K562 (cell line): ENCODE results near the gene PIK3C2B. TPM values are rescaled to one million over a fixed set of nuclear protein-coding genes. Genes with fewer than 3 reads are reported as not detected.
A peak's percentile ranks its signal among the peaks of the same experiment; 100 is the strongest.

ENCODE experiments used
- CCNT2 ChIP-seq: IDR thresholded peaks from 2 replicates; pipeline ENCODE4 v1.6.1; 2011; ENCODE audit warnings: borderline replicate concordance, low read depth, mild to moderate bottlenecking, moderate library complexity, mixed read lengths, low read length; ENCODE audit not compliant: insufficient read length; ENCODE audit errors: extremely low read depth
- ESRRB ChIP-seq: fragments of 250-450 bp; sonication (Bioruptor Pico); IDR thresholded peaks from 2 replicates; pipeline ENCODE4 v1.5.0; 2020; ENCODE audit warnings: mild to moderate bottlenecking, moderate library complexity, borderline replicate concordance
- FIP1L1 ChIP-seq: fragments of 200-400 bp; formaldehyde crosslinking; IDR thresholded peaks from 2 replicates; pipeline ENCODE4 v1.6.1; 2018; ENCODE audit warnings: mild to moderate bottlenecking, low read depth, low read length; ENCODE audit not compliant: poor library complexity, severe bottlenecking
- KAT2B ChIP-seq: IDR thresholded peaks from one replicate; pipeline ENCODE4 v1.6.1; 2012; ENCODE audit warnings: low read depth, mild to moderate bottlenecking, control low read depth, inconsistent platforms, low read length, moderate library complexity
- KAT8 ChIP-seq: fragments of 450-650 bp; IDR thresholded peaks from 2 replicates; pipeline ENCODE4 v1.6.1; 2016; ENCODE audit warnings: low read depth, mild to moderate bottlenecking
- NCOR1 ChIP-seq: fragments of 450-650 bp; IDR thresholded peaks from 2 replicates; pipeline ENCODE4 v1.6.1; 2016; ENCODE audit warnings: mild to moderate bottlenecking, moderate library complexity
- RCOR1 ChIP-seq, 2 experiments: IDR thresholded peaks; 2 replicates each; pipeline ENCODE4 v1.6.1; 2012; ENCODE audit warnings: low read depth in 2 of 2, low read length in 2 of 2, borderline replicate concordance in 1 of 2, improper control_type of control experiment in 1 of 2
- SMARCA4 ChIP-seq: fragments of 450-650 bp; IDR thresholded peaks from 2 replicates; pipeline ENCODE4 v1.6.1; 2016
- SUPT5H ChIP-seq: fragments of 450-650 bp; IDR thresholded peaks from 2 replicates; pipeline ENCODE4 v1.6.1; 2016
- ZNF146 ChIP-seq: IDR thresholded peaks from one replicate; pipeline ENCODE4 v1.6.1; 2018; ENCODE audit warnings: missing compliant biosample characterization; ENCODE audit not compliant: unreplicated experiment
- polyA plus RNA-seq, 8 experiments: library from polyadenylated mRNA; depleted of rRNA in 4 of 8; stranded (reverse) in 5 of 8; unstranded in 3 of 8; fragments of >200 nt; fragmentation: Nextera tagmentation in 2 of 8; fragmentation: Illumina TruSeq in 1 of 8; extraction: Ambion mirVana in 2 of 8; extraction: Trizol in 1 of 8; gene quantifications; 2 replicates each; pipeline versions ENCODE4 v1.2.1 to v1.2.3, GENCODE V29; 2011 to 2014; ENCODE audit warnings: inconsistent platforms in 1 of 8, missing spikeins in 1 of 8
- total RNA-seq, 7 experiments: library from RNA; depleted of rRNA in 6 of 7; stranded (reverse); fragments of >200 nt in 6 of 7; fragmentation: Illumina TruSeq in 2 of 7; extraction: Trizol in 2 of 7; gene quantifications; 2 replicates each; pipeline versions ENCODE4 v1.2.1 to v1.2.3, GENCODE V29; 2011 to 2021; ENCODE audit warnings: low replicate concordance in 1 of 7
- TF ChIP-seq, protein P1 (sequence below): fragments of 450-650 bp; IDR thresholded peaks from 2 replicates; pipeline ENCODE4 v1.6.1; 2018; ENCODE audit warnings: mild to moderate bottlenecking, low read depth; ENCODE audit not compliant: partially characterized antibody
- TF ChIP-seq, protein P2 (sequence below): sonication (generic); formaldehyde crosslinking; IDR thresholded peaks from 2 replicates; pipeline ENCODE4 v1.8.0; 2022; ENCODE audit warnings: mild to moderate bottlenecking, missing genetic modification reagents
- TF ChIP-seq, protein P3 (sequence below), 2 experiments: fragments of 450-650 bp; IDR thresholded peaks; 2 replicates each; pipeline ENCODE4 v1.6.1; 2016; ENCODE audit warnings: mild to moderate bottlenecking in 2 of 2, borderline replicate concordance in 1 of 2, low read depth in 1 of 2, moderate library complexity in 1 of 2

The PIK3C2B gene
- total and polyA plus RNA-seq, 9 of the 15 experiments (the other 6 are each of a cell fraction or from before 2014, with no cell fraction given): 0.10 to 2.9 (median 0.72) TPM

DNA sequence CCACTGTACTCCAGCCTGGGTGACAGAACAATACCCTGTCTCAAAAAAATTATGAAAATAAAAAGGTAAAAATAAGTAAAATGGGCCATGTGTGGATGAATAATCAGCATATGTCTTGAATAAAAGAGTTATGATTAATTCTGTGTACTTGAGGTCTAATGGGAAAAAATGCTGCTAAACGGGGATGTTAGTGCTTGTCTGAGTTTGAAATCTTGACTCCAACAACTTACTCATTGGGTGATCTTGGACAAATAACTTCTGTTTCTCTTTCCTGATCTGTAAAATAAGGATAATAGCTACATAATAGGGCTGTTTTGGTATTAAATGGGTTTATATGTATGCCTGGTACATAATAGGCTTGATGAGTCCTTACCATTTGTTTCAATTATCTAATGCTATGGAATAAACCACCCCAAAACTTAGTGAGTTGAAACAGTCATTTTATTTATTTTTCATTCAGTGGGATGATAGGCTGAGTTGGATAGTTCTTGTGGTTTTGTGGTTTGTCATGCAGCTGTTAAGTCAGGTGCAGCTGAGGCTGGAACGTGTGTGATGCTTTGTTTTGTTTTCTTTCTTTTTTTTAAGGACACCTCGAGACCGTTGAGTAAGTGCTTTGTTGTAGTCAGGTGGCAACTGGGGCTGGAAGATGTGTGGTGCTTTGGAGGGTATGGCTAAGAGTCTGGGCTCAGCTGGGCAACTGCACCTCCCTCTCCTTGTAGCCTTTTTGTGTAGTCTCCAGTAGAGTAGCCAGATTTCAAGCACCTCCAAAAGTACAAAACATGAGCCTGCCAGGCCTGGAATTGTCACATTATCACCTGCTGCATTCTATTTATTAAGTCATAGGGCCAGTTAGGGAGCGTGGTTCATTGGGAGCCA is 26.5 kb upstream of the PIK3C2B start (continued):
- TF ChIP-seq, protein P1, sequence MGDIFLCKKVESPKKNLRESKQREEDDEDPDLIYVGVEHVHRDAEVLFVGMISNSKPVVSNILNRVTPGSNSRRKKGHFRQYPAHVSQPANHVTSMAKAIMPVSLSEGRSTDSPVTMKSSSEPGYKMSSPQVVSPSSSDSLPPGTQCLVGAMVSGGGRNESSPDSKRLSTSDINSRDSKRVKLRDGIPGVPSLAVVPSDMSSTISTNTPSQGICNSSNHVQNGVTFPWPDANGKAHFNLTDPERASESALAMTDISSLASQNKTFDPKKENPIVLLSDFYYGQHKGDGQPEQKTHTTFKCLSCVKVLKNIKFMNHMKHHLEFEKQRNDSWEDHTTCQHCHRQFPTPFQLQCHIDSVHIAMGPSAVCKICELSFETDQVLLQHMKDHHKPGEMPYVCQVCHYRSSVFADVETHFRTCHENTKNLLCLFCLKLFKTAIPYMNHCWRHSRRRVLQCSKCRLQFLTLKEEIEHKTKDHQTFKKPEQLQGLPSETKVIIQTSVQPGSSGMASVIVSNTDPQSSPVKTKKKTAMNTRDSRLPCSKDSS: no peak
- TF ChIP-seq, protein P2, sequence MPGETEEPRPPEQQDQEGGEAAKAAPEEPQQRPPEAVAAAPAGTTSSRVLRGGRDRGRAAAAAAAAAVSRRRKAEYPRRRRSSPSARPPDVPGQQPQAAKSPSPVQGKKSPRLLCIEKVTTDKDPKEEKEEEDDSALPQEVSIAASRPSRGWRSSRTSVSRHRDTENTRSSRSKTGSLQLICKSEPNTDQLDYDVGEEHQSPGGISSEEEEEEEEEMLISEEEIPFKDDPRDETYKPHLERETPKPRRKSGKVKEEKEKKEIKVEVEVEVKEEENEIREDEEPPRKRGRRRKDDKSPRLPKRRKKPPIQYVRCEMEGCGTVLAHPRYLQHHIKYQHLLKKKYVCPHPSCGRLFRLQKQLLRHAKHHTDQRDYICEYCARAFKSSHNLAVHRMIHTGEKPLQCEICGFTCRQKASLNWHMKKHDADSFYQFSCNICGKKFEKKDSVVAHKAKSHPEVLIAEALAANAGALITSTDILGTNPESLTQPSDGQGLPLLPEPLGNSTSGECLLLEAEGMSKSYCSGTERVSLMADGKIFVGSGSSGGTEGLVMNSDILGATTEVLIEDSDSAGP (CRISPR knock-in tag): no peak
- TF ChIP-seq, protein P3, sequence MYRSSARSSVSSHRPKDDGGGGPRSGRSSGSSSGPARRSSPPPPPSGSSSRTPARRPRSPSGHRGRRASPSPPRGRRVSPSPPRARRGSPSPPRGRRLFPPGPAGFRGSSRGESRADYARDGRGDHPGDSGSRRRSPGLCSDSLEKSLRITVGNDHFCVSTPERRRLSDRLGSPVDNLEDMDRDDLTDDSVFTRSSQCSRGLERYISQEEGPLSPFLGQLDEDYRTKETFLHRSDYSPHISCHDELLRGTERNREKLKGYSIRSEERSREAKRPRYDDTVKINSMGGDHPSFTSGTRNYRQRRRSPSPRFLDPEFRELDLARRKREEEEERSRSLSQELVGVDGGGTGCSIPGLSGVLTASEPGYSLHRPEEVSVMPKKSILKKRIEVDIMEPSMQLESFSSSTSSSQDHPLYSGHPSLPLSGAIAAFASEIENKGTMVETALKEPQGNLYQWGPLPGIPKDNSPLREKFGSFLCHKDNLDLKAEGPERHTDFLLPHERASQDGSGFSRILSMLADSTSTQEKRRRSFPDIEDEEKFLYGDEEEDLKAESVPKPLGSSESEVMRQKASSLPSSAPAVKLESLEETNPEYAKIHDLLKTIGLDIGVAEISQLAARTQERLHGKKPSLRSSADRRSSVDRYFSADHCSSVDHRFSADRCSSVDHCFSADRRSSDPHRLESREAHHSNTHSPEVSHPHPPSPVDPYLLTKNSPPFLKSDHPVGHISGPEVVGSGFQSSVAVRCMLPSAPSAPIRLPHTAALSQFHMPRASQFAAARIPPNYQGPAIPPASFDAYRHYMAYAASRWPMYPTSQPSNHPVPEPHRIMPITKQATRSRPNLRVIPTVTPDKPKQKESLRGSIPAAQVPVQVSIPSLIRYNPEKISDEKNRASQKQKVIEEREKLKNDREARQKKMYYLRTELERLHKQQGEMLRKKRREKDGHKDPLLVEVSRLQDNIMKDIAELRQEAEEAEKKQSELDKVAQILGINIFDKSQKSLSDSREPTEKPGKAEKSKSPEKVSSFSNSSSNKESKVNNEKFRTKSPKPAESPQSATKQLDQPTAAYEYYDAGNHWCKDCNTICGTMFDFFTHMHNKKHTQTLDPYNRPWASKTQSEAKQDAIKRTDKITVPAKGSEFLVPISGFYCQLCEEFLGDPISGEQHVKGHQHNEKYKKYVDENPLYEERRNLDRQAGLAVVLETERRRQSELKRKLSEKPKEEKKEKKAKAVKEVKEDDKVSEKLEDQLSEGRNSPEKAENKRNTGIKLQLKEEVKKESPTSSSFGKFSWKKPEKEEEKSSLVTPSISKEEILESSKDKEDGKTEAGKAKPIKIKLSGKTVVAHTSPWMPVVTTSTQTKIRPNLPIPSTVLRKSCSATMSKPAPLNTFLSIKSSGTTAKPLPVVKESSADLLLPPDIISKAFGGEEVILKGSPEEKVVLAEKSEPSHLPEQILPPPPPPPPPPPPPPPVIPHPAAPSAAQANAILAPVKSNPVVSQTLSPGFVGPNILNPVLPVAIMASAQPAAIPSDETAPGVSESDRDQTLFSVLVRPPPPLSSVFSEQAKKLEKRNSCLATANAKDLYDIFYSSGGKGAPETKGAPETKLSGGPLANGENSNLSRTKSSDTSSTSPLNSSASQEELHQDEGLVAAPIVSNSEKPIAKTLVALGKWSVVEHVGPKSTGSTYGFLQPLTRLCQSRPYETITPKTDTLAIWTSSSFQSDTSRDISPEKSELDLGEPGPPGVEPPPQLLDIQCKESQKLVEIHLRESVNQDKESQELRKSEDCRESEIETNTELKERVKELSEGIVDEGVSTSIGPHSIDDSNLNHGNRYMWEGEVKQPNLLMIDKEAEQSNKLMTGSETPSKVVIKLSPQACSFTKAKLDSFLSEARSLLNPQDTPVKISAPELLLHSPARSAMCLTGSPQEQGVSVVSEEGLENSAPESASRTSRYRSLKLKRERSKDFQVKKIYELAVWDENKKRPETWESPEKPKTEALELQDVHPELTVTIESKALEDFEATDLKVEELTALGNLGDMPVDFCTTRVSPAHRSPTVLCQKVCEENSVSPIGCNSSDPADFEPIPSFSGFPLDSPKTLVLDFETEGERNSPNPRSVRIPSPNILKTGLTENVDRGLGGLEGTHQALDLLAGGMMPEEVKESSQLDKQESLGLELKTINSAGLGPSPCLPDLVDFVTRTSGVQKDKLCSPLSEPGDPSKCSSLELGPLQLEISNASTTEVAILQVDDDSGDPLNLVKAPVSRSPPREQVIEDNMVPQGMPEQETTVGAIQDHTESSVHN (IDR thresholded peaks at IDR 0.05; ENCODE audit: borderline replicate concordance in 1 of 2, low read depth in 1 of 2): peak in 1 of 2 experiments; percentile 93; a peak in 2 of 4 replicates
- no peak for TF ChIP-seq KAT2B
- TF ChIP-seq FIP1L1: no peak
- peak in 1 of 2 experiments; percentile 29; a peak in 1 of 4 replicates for TF ChIP-seq RCOR1 (IDR thresholded peaks at IDR 0.05; ENCODE audit: borderline replicate concordance in 1 of 2, low read depth in 2 of 2, low read length in 2 of 2)
- TF ChIP-seq SUPT5H: no peak
- no peak for TF ChIP-seq KAT8
- TF ChIP-seq ESRRB (CRISPR knock-in tag): no peak
- TF ChIP-seq CCNT2: no peak
- TF ChIP-seq NCOR1: peak; percentile 33; the same call in 1 of the 2 replicates
- no peak for TF ChIP-seq ZNF146
- TF ChIP-seq SMARCA4: 0 out of 2 replicates have a peak, but pooled peaks have one; percentile 33
